HG03342 (cell line): Measurements from ENCODE around the gene HEXD.
"Not testable (repeated sequence)": the region's sequence is repeated elsewhere in the genome, so short reads cannot be mapped to it uniquely, and the experiment has no call there.

Experiments
- ATAC-seq: cut with Tn5 transposase; IDR thresholded peaks from one replicate; pipeline ENCODE4 v1.9.1; 2021; ENCODE audit warnings: mild to moderate bottlenecking, moderate library complexity; ENCODE audit not compliant: unreplicated experiment

The HEXD gene

GRCh38 chr17:82418001-82418986 lies at the start of gene HEXD, which contains the start of gene OGFOD3:
HEXD (plus strand) TSS chr17:82418347; CDS start chr17:82419800, 1,453 bp downstream.
OGFOD3 (minus strand) TSS chr17:82418586; CDS start chr17:82418485, 101 bp downstream.
- ATAC-seq: peak; percentile 78

DNA sequence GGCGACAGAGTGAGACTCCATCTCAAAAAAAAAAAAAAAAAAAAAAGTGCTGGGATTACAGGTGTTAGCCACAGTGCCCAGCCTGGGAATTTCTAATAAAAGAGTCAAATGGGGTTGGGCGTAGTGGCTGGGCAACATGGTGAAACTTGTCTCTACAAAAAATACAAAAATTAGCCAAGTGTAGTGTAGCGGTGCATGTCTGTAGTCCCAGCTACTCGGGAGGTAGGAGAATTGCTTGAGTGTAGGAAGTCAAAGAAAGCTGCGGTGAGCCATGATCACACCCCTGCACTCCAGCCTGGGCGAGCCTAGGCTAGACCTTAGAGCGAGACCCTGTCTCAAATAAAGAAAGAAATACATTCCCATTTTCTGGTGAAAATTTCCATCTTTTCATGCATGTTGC lies 48.9 kb upstream of the HEXD start:
- ATAC-seq: no peak

- ATAC-seq: no peak
These were observed 47.4 kb upstream of the HEXD start for GRCh38 chr17:82370471-82371332.

DNA sequence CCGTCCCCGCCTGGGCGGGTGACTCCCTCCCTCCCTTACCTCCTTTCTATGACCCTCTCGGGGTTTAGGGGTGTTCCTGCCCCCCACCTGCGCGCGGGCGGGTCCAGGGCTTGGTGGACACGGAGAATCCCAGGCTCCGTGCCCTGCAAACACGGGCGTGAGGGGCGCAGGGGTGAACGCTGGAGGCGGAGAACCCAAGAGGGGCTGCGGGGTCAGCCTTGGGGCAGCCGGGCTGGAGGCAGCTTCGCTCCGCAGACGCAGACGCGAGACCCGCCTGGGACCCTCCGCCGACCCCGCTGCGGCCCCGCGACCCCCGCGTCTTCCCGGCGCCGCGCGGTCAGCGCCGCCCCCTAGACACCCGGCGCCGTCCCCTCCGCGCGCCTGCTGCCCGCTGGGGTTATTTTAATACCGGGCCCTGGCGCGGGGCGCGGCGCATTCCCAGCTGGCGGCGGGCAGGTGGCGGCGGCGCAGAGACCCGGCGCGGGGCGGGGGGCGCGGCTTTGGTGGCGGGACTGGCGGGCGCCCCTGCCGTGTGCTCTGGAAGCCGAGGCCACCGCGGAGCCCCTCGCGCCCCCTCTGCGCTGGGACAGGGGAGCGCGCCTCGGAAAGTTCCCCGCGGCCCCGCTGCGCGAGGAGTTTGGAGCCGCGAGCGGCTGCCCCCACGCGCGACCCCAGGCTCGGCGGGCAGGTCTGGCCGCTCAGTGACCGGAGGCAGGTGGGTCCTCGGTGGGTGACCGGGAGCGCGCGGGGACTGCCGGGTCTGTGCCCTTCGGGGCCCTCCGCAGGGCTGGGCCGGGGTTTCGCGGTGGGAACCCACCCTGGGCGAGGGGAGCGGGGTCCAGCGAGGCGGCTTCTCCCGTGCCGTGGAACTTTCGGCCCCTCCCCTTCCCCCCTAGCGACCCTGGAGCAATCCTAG lies 46.6 kb upstream of the HEXD start, which contains the start of gene UTS2R:
TSS of gene UTS2R (plus strand) at position 433 of the 916 bp plus-strand sequence. CDS start 2,560 bp downstream, outside the sequence.
- no peak for ATAC-seq

DNA sequence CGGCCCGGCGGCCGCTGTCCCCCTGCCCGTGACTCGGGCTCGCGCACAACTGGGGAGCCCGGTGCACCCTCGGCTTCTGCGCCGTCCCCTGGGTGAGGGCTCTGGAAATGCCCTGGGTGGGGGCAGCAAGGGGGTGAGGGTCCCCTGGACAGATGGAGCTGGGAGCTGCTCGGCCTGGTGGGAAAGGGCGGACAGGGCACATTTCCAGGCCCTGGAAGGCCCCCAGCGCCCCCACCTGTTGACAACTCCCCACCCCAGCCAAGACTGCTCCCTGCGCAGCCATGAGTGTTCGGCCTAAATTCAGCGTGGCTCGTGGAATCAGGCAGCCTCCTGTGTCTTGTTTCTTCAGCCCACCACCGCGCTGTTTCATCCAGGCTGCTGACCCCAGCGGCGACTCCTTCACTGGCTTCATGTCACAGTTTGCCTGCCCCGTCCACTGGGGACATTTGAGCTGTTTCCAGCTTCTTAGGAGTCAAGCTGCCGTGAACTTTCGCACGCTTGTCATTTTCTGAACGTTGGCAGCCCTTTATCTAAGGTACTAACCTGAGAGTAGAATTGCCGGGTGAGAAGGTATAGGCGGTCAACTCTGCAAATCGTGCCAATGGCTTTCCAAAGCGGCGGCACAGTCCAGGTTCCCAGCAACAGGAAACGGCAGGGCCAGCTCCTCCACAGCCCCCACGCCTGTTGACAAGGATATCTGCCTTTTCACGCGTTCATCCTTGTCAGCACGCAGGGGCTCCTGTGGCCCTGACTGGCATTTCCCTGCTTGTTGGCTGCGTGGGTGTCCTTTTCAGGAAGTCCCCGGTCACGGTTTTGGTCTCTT lies 45.7 kb upstream of the HEXD start:
- ATAC-seq: no peak

- not testable (repeated sequence) for ATAC-seq
These were observed 45.1 kb upstream of the HEXD start for GRCh38 chr17:82373072-82373452.

DNA sequence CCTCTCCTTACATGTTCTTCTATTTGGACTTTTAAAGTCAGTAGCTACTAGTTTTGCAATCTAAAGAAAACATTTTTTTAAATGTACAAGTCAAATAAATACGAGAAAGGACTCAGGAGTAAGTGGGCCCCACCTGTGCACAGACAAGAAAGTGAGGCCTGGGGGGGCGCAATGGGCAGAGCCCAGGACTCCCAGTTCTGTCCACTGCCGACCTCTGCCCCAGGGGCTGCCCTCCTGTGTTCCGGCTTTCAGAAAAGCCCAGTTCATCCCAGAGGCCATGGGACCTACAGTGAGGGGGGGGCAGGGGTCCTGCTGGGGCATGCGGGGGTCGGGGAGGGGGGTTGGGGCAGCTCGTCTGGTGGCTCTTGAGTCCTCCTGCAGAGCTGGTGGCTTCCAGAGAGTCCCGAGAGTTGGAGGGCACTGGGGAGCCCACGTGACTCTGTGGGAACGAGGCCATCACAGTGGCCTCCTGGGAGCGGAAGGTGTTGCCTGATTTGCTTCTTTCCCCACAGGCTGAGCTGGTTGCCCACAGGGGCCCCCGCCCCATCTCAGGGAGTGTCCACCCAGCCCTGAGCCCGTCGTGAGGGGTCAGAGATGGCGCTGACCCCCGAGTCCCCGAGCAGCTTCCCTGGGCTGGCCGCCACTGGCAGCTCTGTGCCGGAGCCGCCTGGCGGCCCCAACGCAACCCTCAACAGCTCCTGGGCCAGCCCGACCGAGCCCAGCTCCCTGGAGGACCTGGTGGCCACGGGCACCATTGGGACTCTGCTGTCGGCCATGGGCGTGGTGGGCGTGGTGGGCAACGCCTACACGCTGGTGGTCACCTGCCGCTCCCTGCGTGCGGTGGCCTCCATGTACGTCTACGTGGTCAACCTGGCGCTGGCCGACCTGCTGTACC lies 44.2 kb upstream of the HEXD start:
- no peak for ATAC-seq

DNA sequence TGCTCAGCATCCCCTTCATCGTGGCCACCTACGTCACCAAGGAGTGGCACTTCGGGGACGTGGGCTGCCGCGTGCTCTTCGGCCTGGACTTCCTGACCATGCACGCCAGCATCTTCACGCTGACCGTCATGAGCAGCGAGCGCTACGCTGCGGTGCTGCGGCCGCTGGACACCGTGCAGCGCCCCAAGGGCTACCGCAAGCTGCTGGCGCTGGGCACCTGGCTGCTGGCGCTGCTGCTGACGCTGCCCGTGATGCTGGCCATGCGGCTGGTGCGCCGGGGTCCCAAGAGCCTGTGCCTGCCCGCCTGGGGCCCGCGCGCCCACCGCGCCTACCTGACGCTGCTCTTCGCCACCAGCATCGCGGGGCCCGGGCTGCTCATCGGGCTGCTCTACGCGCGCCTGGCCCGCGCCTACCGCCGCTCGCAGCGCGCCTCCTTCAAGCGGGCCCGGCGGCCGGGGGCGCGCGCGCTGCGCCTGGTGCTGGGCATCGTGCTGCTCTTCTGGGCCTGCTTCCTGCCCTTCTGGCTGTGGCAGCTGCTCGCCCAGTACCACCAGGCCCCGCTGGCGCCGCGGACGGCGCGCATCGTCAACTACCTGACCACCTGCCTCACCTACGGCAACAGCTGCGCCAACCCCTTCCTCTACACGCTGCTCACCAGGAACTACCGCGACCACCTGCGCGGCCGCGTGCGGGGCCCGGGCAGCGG lies 43.4 kb upstream of the HEXD start:
- ATAC-seq: no peak

- no peak for ATAC-seq
These were observed 42.6 kb upstream of the HEXD start for GRCh38 chr17:82375359-82376041.

DNA sequence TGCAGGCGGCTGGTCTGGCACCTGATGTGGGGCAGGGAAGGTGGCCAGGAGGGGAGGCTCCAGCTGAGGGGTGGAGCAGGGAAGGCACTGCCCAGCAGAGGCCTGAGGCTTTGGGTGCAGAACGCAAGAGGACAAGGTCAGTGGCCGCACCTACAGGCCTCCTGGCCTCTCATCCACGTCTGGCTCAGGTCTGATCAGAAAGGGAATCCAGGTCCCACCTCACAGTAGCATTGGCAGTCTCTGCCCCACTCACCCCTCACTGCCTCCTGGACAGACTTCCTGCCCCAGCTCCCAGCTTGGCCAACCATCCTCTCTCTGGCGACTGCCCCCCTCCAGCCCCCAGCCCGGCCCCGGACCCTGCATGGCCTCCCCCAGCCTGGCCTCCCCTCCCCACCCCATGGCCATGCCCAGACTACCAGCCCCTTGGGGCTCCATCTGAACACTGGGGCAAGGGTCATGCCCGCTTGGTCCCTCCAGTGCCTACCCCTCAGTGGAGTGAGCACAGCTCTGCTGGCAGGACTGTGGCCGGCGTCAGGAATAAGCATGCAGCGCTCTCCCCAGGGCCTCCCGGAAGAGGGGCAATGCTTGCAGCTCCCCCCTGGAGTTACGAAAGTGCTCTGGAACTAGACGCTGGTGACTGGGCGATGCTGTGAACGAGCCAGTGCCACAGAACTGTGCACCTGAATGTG lies 42.0 kb upstream of the HEXD start:
- ATAC-seq: no peak

DNA sequence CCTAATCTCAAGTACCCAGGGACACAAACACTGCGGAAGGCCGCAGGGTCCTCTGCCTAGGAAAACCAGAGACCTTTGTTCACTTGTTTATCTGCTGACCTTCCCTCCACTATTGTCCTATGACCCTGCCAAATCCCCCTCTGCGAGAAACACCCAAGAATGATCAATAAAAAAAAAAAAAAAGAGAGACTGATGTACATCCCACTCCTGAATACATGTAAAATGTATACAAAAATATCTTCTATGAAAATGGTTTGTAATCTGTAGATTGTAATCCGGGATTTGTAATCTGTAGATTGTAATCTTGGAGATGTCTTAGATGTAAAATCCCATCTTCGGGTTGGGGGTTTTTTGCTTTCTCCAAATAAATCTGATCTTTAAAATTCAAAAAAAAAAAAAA lies 40.9 kb upstream of the HEXD start:
- not testable (repeated sequence) for ATAC-seq

GRCh38 chr17:82377924-82378740 lies 40.0 kb upstream of the HEXD start:
- no peak for ATAC-seq

- no peak for ATAC-seq
These were observed 39.5 kb upstream of the HEXD start for GRCh38 chr17:82378741-82379021.

GRCh38 chr17:82380860-82381702 lies 37.1 kb upstream of the HEXD start:
- no peak for ATAC-seq

DNA sequence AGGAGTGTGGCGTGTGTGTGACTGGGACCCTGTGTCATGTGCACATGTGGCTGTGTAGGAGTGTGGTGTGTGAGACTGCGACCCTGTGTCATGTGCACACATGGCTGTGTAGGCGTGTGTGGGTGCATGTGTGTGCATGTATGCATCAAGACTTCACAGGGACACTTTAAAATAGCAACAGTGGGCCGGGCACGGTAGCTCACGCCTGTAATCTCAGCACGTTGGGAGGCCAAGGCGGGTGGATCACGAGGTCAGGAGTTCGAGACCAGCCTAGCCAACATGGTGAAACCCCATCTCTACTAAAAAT lies 36.5 kb upstream of the HEXD start:
- ATAC-seq: not testable (repeated sequence)
